Measurements from ENCODE around the gene SYNE3.

SYNE3 gene

DNA sequence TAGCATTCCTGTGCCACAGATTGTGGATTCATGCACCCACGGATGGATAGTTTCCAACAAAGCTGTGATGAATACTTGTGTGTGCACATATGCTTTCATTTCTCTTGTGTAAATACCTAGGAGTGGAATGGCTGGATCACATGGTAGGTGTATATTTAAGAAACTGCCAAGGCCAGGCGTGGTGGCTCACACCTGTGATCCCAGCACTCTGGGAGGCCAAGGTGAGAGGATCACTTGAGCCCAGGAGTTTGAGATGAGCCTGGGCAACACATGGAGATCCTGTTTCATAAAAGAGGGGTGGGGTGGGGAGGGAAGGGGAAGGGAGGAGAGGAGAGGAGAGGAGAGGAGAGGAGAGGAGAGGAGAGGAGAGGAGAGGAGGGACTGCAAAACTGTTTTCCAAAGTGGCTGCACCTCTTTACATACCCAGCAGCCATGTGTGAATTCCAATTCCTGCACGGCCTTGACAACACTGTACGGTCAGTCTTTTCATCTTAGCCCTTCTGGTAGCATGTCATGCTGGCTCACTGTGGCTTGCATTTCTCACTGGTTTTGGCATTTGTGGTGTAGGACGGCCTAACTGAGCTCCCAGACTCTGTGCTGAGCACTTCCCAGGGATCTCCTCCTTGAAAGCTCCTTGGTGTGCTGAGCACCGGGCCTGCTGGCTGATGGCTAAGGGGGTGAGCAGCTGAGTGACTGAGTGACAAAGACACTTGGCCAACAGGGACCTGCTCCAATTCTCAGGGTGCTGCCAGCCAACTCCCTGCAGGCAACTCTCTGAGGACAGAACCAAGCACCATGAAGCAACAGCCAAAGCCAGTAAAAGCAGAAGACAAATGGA is 27.9 kb downstream of the SYNE3 start:
- no peak for DNase-seq

DNA sequence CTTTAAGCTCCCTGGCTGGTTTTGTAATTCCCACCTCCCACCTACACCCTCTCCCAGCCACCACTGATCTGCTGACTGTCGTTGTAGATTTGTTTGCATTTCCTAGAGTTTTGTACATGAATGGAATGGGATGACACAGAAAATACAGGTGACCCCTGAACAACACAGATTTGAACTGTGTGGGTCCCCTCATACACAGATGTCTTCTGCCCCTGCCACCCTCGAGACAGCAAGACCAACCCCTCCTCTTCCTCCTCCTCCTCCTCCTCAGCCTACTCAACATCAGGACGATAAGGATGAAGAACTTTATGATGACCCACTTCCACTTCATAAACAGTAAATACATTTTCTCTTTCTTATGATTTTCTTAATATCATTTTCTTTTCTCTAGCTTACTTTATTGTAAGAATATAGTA is 28.8 kb downstream of the SYNE3 start:
- DNase-seq: no peak

DNA sequence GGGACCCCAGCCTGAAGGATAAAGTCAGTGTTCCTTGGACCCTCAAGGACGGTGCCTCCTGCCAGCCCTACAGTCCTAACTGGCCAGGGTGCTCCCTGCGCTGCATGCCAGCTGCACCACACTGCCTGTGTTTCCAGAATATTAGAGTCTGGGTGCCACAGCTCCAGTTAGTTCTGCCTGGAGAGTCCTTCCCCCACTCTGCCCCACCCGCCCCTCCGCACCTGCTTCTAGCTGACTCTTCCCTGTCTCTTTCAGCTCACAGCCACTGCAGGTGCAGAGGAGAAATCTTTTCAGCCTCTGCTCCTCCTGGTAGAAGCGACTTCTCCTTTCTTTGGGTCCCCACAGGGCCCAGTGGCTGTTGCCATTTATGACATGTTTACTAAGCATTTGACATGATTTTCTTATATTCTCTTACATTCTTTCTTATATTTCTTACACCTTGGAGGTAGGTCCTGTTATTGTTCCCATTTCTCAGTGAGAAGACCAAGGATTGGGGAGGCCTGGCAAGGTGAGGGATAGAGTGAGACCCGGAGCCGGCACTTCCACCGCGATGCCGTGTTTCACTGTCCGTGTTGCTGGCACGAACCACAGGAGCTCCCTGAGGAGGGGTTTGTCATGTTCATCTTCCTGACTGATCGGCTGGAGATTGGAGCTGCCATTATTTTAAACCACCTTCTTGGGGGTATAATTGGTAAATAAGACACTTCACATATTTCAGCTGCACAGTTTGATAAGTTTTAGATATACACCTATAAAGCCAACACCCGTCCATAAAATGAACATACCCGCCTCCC is 29.4 kb downstream of the SYNE3 start:
- no peak for DNase-seq

DNA sequence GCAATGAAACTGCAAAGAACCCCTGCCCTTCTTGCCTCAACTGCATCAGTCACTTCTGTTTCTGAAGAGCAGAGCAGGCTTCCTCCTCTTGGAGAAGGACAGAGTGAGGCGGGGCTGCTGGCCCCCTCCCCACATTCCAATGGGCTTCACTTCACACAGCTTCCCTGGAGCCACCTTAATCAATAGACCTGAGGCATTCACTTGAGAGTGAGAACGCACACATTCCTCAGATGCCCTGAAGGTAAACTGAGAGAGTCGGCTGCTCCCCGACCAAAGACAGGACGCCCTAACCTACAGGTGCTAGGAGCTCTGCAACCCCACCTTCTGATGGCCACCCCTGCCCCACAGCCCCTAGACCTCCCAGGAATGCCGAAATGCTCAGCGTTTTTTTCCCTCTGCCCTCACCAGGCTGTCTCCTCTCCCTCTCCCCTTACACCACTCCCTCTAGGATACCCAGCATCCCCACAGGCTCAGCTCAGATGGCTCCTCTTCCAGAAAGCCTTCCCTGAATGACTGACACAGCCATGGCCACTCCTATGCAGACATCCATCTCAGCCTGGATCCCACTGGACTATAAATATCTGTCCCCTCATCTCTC is 31.1 kb downstream of the SYNE3 start:
- DNase-seq: no peak

DNA sequence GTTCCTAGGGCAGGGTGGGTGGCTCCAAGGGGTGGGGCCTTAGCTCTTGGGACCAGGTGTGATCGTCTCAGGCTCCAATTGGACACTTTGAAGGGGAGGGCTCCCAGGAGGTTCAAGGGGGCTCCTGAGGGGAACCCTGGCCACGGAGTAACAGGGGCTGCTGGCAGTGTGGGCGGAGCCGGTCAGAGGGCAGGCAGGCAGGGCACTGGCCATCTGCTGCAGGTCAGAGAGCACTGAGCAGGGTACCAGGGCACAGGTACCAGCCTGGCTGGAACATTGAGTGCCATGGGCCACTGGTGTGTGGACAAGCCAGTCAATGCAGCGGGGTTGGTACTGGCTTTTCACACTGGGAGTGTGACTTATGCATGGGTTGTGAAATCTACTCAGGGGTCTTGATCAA is 32.2 kb downstream of the SYNE3 start:
- no peak for DNase-seq

DNA sequence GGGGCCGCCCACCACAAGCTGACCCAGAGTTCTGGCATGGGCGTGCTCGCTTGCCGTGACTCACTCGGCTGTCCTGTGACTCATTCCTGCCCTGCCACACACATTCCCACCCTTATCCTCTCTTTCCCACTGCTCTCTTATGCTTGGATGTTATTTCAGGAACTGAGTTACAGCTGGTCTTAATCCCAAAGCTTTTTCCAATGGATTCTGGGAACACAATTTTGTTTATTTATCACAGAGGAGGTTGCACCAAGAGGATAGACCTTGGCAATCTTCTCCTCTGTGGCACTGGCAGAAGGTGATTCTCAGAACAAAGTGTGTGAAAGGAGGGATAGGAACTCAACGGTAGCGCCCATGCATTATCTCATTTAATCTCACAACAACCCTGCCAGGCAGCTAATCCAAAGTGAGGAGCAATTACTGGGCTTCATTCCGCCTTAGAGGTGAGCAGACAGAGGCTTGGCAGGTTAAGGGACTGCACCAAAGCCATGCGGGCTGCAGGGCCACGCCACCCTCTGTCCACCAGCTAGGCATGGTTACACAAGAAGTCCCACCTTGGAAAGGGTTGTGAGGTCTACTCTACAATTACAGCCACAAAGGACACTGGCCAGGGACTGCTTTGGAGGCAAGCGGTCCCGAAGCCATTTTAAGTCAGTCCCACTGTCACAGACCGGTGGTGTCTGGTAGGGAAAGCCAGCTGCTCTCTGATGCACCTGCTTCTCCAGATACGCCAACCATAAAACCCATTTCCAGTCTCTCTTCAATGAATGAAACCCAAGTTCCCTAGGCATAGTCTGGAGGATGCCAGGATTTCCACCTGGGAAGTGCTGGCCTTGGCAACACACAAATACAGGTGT is 32.9 kb downstream of the SYNE3 start:
- no peak for DNase-seq

DNA sequence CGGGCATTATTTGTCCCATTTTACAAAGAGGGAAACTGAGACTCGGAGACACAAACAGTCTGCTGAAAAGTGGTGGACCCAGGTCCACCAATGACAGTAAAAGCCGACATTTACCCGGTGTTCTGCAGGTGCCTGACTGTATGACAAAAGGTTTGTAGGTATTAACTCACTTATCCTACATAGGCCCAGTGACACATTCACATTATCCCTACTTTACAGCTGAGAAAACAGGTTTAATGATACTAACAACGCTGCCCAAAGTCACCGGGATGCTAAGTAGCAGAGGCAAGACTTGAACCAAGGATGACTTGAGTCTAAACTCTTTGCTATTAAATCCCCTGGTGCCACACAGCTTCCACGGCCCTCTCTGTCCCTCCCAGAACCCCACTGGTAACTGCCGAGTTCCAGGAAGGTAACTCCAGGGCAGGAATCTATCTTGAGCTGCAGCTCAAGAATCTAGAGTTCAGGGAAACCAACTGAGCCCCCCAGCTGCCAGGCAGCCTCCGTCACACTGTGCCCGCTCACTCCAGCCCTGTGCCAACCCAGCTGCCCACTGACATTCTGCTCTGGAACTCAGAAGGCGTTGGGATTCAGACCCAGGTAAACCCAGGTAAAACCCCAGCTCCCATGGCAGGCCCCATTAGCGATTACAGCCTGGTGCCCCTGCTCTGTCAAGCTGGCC is 33.7 kb downstream of the SYNE3 start:
- DNase-seq: no peak

DNA sequence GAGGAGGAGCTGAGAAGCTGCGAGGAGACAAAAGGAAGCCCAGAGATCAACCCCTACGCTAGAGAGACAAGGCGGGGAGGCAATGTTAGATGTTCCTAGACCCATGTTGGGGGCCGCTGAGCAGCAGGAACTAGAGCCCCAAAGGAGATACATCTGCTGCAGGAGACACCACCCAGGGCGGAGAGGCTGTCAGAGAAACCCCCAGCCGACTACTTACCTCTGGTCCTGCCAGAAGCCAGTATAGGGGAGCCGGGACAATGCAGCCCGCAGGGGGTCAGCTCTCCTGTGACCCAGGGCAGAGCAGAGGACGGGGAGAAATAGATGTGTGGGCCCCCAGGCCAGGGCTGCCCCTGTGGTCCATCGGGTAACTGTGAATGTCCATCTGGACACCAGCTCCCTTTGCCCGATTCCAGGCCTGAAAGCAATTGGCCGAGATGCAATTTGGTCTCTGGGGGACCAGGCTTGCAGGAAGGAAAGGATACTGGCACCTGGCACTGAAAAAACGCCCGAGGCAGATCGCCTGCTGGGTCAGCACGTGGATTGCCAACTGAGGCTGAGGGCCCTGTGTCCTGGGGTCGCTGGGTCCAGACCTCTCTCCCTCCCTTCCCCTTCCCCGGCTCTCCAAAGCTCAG is 34.9 kb downstream of the SYNE3 start:
- no peak for DNase-seq

DNA sequence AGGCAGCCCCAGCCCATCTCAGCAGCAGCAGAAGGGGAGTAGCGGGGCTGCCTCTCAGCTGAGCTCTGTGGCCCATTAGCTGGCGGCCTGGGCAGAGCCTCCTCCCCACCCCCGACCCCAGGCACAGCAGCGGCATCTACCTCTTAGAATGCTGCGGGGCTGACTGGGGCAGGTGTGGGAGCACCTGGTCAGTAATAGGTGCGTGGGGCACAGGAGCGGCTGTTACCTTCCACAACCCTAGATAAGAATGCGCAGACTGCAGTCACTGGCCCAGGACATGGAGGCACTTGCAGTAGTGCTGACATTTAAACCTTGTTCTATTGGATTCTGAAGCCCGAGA is 35.6 kb downstream of the SYNE3 start:
- no peak for DNase-seq

DNA sequence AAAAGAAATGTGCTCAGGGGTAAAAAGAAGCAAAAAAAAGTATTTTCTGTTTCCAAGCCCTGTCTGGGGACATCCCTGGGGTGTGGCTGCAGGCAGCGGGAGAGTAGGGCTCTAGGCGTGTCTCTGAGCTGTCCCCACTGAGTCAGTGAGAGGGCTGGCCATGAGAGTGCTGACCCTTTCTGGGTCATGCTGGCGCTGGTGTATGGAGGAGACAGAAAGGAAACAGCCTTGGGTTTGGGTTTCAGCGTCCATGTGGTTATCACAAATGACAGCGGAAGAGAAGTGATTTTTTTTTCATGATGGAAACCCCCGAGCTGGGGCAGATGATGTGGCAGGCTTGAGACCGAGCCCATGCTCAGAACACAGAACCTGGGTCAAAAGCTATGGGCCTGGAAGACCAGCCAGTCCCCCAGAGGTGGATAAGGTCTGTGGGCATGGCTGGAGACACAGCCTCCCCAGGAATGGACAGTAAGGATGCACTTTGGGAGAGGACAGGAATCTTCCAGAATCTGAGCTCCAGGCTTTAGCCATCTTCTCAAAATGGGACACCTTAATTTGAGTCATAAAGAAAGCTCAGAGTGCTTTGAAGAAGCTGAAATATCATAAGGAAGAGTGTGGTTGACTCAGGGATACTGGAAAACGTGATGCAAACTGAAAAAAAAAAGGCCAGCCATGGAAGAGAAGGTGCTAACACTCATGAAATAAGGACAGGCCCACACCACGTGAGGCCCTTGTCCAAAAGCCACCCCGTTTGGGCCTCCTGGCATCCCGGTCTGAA is 36.2 kb downstream of the SYNE3 start:
- DNase-seq: no peak

DNA sequence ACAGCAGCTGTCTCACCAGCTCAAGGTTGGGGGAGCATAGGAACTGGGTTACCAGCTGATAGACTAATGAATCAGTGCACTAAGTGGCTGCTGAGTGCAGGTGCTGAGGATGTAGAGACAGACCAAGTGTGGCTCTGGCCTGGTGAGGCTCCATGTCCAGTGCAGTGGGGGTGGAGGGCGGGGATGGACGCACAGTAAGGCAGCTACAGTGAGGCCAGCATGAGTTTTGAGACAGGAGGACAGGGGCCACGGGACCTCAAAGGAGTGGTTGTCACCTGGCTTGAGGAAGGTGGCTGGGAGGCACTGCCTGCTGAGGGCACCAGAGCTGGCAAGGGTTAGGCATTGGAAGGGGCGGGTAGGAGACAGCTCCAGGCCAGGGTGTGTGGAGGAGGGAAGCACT is 37.0 kb downstream of the SYNE3 start:
- DNase-seq: no peak

DNA sequence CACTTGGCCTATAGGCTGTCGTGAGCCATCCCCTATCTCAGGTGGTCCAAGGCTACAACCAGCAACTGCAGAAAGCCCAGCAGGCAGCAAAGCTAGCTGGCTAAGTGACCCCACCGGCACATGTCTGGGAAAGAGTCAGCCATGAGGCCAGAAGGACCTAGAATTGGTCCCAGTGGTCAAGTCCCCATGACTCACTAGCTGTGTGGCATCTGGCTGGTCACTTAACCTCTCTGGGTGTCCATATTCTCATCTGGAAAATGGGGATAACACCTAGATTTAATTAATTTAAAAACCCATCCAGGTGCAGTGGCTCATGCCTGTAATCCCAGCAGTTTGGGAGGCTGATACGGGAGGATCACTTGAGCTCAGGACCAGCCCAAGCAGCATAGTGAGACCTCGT is 37.6 kb downstream of the SYNE3 start:
- no peak for DNase-seq

DNA sequence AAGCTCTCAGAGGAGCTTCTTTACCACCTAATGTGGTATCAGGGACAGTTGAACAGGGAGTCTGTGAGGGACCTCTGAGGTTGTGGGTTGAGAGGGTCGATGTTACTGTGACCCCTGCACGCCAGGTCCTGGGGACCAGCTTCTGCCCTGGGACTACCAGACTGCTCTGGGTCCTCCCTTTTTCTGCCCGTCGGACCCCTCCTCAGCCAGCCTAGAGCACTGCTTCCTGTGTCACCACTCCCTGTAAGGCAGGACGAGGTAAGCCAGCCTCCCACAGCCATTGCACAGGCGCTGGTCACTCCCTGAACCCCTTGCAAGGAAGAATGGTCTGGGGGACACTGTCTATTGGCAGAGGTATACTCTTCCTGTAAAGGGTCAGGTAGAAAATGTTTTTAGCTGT is 38.1 kb downstream of the SYNE3 start:
- DNase-seq: no peak

DNA sequence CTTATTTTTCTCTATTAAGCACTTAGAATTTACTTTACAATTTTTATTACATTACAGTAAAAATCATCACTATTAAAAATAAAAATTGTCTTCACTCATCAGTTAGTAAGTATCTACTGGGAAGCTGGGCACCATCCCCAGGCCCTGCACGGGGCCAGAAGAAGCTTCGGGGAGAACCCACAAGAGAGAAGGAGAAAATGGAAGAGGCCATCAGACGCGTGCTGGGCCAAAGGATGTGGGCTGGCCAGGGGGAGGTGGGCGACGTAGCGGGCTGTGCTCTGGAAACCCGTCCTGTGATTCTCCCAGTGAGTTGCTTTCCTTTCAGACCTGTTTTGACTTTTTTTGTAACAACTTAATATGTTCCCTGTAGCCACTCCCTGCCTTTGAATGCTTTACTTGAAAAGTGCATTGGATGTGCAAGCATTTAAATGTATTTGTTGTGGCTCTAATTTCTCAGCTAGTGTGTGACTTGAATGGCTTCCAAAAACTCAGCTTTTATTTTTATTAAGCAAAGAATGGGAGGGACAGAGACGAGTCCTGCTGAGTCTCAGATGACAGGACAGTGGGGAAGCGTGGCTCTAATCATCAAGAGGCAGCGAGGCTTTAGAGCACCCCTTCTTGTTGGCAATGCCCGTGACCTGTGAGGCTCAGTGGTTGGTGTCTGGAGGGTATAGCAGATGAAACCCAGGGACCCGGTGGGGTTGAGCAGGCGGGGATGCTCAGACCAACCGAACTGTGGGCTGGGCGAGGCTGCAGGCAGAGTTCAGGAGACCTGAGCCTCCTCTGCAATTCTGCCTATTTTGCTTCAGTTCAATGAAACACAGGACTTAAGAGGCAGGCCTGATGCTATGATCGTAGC is 38.8 kb downstream of the SYNE3 start:
- peak; percentile 32 to 67 for DNase-seq

DNA sequence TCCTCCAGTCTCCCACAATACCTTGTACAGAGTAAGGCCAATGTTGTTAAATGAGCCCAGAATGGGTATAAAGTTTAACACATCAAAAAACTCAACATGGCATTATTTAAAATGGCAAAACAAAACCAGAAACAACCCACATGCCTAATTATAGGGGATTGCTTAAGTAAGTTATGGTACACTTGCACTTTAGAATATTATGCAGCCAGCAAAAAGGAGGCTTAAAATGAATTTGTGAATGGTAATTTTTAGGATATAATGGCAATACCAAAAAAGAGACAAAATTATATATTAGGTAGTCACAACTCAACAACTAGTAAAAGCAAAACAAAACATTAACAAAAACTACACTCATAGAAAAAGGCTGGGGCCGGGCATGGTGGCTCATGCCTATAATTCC is 39.7 kb downstream of the SYNE3 start:
- no peak for DNase-seq

DNA sequence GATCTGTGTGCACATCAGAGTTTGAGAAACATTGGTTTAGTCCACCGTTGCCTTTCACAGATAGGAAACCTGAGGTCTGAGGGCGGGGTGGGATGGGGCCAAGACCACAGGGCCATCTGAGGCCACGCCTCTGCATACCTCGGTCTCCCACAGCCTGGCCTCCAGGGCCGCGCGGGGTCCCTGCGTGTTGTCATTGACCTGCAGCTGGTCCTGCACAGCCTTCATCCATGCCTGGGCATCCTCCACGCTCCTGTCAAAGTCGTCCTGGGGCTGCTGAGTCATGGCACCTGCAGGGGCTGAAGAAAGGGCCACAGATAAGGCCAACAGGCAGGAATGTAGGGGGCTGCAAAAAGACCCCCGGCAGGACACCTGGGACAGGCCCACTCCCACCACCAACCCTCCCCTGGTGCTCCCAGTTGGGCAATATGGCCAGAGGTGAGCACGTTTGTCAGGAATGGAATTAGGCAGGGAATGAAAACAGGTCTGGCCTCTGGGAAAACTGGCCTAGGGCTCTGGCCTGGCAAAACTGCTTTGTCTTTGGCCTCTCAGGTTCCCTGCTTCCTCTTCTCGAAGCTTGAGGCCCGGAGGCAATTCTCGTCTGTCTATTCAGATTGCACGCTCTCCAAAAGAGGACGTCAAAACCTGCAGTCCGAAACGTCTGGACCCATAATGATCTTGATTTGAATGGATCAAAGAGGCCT is 40.8 kb downstream of the SYNE3 start:
- no peak for DNase-seq

DNA sequence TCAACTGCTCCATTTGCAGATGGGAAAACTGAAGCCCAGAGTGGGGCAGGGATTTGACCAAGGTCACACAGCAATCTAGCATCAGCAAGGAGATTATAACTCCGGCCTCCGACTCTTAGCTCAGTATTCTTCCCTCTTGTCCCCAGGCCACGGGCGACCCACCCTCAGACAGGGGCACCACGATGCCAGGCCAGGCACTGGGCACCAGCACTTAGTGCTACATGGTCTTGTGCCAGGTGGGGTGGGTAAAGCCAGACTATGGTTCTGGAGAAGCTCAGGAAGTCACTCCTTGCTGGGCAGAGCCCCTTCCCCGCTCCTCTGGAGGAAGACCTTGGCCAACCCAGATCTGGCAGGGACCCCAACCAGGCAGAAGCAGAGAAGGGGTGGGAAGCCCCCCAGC is 41.5 kb downstream of the SYNE3 start:
- no peak for DNase-seq

DNA sequence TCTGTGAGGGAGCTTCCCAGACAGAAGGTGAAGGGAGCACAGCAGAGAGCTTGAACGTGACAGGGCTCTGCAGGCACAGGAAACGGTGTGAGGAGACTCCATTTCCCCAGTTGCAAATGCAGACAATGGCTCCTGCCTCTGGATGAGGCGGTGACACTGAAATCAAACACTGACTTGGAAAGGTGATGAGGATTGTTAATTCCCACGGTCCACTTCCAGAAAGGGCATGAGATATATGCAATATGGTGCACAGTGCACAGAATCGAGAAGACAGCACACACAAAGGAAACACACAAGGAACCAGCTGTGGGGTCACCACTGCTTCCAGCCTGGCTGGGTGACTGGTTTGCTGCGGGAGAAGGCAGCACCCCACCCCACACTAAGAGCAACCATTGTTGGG is 42.0 kb downstream of the SYNE3 start:
- no peak for DNase-seq

DNA sequence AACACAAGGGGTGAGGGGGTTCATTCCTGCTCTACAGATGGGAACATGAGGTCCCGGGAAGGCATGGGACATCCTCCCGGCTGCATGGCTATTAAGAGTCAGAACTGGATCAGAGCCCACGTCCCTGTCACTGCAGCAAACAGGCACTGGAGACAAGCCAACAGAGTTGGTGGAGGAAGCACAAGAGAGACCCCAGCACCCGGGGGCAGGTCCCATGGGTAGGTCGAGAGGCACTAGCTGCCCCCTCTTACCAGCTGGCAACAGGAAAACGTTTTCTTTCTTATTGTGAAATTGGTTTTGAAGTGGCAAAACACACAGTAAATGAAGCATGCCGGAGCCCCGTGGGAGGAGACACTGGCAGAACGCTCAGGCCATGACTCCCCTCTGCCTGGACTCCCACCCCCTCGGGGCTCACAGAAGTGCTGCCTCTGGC is 43.6 kb downstream of the SYNE3 start:
- DNase-seq: no peak
